HepG2 (cell line): ENCODE measurements around the gene ETFA. TPM values are rescaled to one million over a fixed set of nuclear protein-coding genes. Genes with fewer than 3 reads are reported as not detected.
A peak's percentile ranks its signal among the peaks of the same experiment; 100 is the strongest.

ENCODE experiments used
- ATAC-seq: fragments of 200-7000 bp; cut with Tn5 transposase; 3 replicates; pipeline ENCODE4 v1.9.1; 2020; ENCODE audit warnings: mild to moderate bottlenecking, moderate library complexity
- BruUV-seq: library from RNA; stranded (reverse); fragments of 400-500 nt; replicated peaks from 2 replicates; lab custom pipeline; 2021; lab: Mats Ljungman, UMichigan
- CTCF ChIA-PET: fragments of 300-600 bp; formaldehyde crosslinking; extraction: SDS; loops from one replicate; lab custom pipeline; 2021; ENCODE audit warnings: low total read pairs, inconsistent platforms, low intra/inter-chr PET ratio; lab: Yijun Ruan, JAX
- POLR2A ChIA-PET: fragments of 350-600 bp; sonication (Branson Sonifier 250); formaldehyde crosslinking; loops from one replicate; lab custom pipeline; 2020; ENCODE audit warnings: antibody characterized with exemption, inconsistent platforms; lab: Yijun Ruan, JAX
- DNase-seq: peaks from one replicate; pipeline ENCODE4 v3.0.0-alpha.2; 2015; ENCODE audit warnings: low spot score
- FAIRE-seq: peaks from 3 replicates; lab custom pipeline; 2011; peaks lifted over from hg19 to GRCh38; lab: Jason Lieb, UNC
- H2AFZ ChIP-seq: one replicate; pipeline ENCODE4 v1.6.1; 2011; ENCODE audit warnings: low read length, inconsistent platforms
- H3K27ac ChIP-seq: fragments of 300-600 bp; 3 replicates; pipeline ENCODE4 v1.8.0; 2011; ENCODE audit warnings: mixed run types, mild to moderate bottlenecking, mixed read lengths, low read length, inconsistent platforms; ENCODE audit not compliant: insufficient read depth; ENCODE audit errors: extremely low read length
- H3K27me3 ChIP-seq, 2 experiments: fragments of 200-600 bp in 1 of 2; 2 replicates in 1 of 2; 3 replicates in 1 of 2; pipeline versions ENCODE4 v1.6.0 to v1.8.0; 2011; ENCODE audit warnings: low read length in 2 of 2, mild to moderate bottlenecking in 2 of 2, moderate library complexity in 2 of 2, inconsistent platforms in 1 of 2; ENCODE audit not compliant: insufficient read depth in 2 of 2, control insufficient read depth in 1 of 2
- H3K36me3 ChIP-seq, 2 experiments: fragments of 200-600 bp in 1 of 2; replicated peaks in 1 of 2; 2 replicates in 1 of 2; 3 replicates in 1 of 2; pipeline versions ENCODE4 v1.5.1 to v1.8.0; 2011; ENCODE audit warnings: low read length in 2 of 2, inconsistent platforms in 1 of 2; ENCODE audit not compliant: insufficient read depth in 2 of 2, control insufficient read depth in 1 of 2
- H3K4me1 ChIP-seq: 2 replicates; pipeline ENCODE4 v1.5.1; 2012; ENCODE audit warnings: low read length, inconsistent platforms; ENCODE audit not compliant: insufficient read depth
- H3K4me2 ChIP-seq: 2 replicates; pipeline ENCODE4 v1.6.0; 2011; ENCODE audit warnings: low read depth, low read length, inconsistent platforms
- H3K4me3 ChIP-seq, 3 experiments: fragments of 200-600 bp in 1 of 3; sonication (generic), shearing (Covaris generic) in 1 of 3; replicated peaks in 1 of 3; 2 replicates each; pipeline ENCODE4 v1.5.1; 2011 to 2016; ENCODE audit warnings: low read length in 3 of 3, inconsistent platforms in 2 of 3, low read depth in 2 of 3, mild to moderate bottlenecking in 2 of 3, control low read depth in 1 of 3, mixed read lengths in 1 of 3; ENCODE audit not compliant: insufficient read depth in 1 of 3
- H3K79me2 ChIP-seq: one replicate; pipeline ENCODE4 v1.6.1; 2011; ENCODE audit warnings: low read length, inconsistent platforms; ENCODE audit not compliant: insufficient read depth
- H3K9ac ChIP-seq: 2 replicates; pipeline ENCODE4 v1.6.0; 2011; ENCODE audit warnings: mild to moderate bottlenecking, low read depth, low read length, inconsistent platforms; ENCODE audit not compliant: insufficient read depth
- H3K9me3 ChIP-seq: 2 replicates; pipeline ENCODE4 v1.5.1; 2012; ENCODE audit warnings: mild to moderate bottlenecking, low read length
- H4K20me1 ChIP-seq: 2 replicates; pipeline ENCODE4 v1.6.0; 2011; ENCODE audit warnings: inconsistent platforms, mild to moderate bottlenecking, low read length, moderate library complexity; ENCODE audit not compliant: insufficient read depth
- CBX2 ChIP-seq, 2 experiments: fragments of 200-600 bp in 1 of 2; sonication (generic); formaldehyde crosslinking in 1 of 2; IDR thresholded peaks; 2 replicates each; pipeline versions ENCODE4 v1.7.0 to v1.8.1; 2018 to 2022; ENCODE audit warnings: low read depth in 2 of 2, low read length in 1 of 2, mild to moderate bottlenecking in 1 of 2, missing genetic modification reagents in 1 of 2
- CSRNP1 ChIP-seq: sonication (generic); formaldehyde crosslinking; IDR thresholded peaks from 2 replicates; pipeline ENCODE4 v1.8.1; 2023; ENCODE audit warnings: mild to moderate bottlenecking, missing genetic modification reagents
- RBM22 ChIP-seq: fragments of 200-400 bp; formaldehyde crosslinking; optimal IDR thresholded peaks from 2 replicates; pipeline ENCODE3; 2017; ENCODE audit warnings: mild to moderate bottlenecking, low read length, moderate library complexity
- ZUFSP ChIP-seq: sonication (generic); formaldehyde crosslinking; IDR thresholded peaks from 2 replicates; pipeline ENCODE4 v1.9.0; 2021; ENCODE audit warnings: missing genetic modification reagents, mild to moderate bottlenecking, borderline replicate concordance
- WGBS: methylation state at CpG from one replicate; pipeline ENCODE4 v1.1.6; 2017; ENCODE audit warnings: low lambda C conversion rate; 5-methylcytosine and 5-hydroxymethylcytosine counted together
- in situ Hi-C: cut with HindIII; loops from 2 replicates; pipeline ENCODE4 v1.10.0; 2017; ENCODE audit warnings: low pct_unique_long_range_greater_than_20kb; ENCODE audit not compliant: extremely low pct_ligation_motif_present
- intact Hi-C: fragments of 100-400 bp; cut with micrococcal nuclease; formaldehyde crosslinking; loops from one replicate; pipeline ENCODE4 v1.10.0; 2022; ENCODE audit not compliant: unreplicated experiment
- polyA plus RNA-seq, 8 experiments: library from polyadenylated mRNA; depleted of rRNA in 3 of 8; stranded (reverse) in 7 of 8; unstranded in 1 of 8; fragments of >200 nt; fragmentation: Illumina TruSeq in 4 of 8; extraction: Trizol in 4 of 8; gene quantifications; 2 replicates each; pipeline versions ENCODE4 v1.2.1 to v1.2.3, GENCODE V29; 2011 to 2016; ENCODE audit warnings: low read depth in 4 of 8, missing spikeins in 1 of 8, mixed read lengths in 1 of 8; ENCODE audit not compliant: insufficient read depth in 1 of 8
- total RNA-seq, 5 experiments: library from RNA; depleted of rRNA; stranded (reverse); fragments of >200 nt; fragmentation: Illumina TruSeq; extraction: Trizol; gene quantifications; 2 replicates each; pipeline ENCODE4 v1.2.3, GENCODE V29; 2016; ENCODE audit warnings: low read depth in 1 of 5

ETFA gene
- total and polyA plus RNA-seq, 2 of the 13 experiments (the other 11 are each of a cell fraction or from before 2014, with no cell fraction given) = 291 to 396 TPM

- H4K20me1 ChIP-seq = no peaks in the 10 kb centered on the region
- 100% methylated on average over 1 of the region's 1 CpG for WGBS
- CTCF ChIA-PET = no interaction called here
Measured at GRCh38 chr15:76274821-76275220, 36.4 kb downstream of the ETFA start.

More at GRCh38 chr15:76274821-76275220, 36.4 kb downstream of the ETFA start:
- no peak overlapping the region for H3K4me3 ChIP-seq
- in situ Hi-C loops (no loop called here), intact Hi-C loops (no loop called here)
- no peaks in the 10 kb centered on the region for H3K9me3 ChIP-seq
- POLR2A ChIA-PET = no interaction called here
- no peaks in the 10 kb centered on the region for H3K27me3 ChIP-seq
- FAIRE-seq (no peak), ATAC-seq (no peak), DNase-seq (no peak)
- no peak overlapping the region for H3K27ac ChIP-seq
- no peaks in the 10 kb centered on the region for H3K4me1 ChIP-seq
- H2AFZ ChIP-seq = no peak overlapping the region
- H3K9ac ChIP-seq = no peak overlapping the region
- BruUV-seq = no TSS peak
- H3K36me3 ChIP-seq = peaks cover 15 to 74% of the 10 kb centered on the region in 2 experiments
- H3K4me2 ChIP-seq = no peak overlapping the region
- no peaks in the 10 kb centered on the region for H3K79me2 ChIP-seq
- TF ChIP-seq ZUFSP = no peak
- TF ChIP-seq CBX2 (IDR thresholded peaks at IDR 0.05; ENCODE audit: low read depth, low read length) = no peak
- TF ChIP-seq CBX2 (CRISPR knock-in tag; IDR thresholded peaks at IDR 0.05; ENCODE audit: low read depth) = no peak
- no peak for TF ChIP-seq CSRNP1 (CRISPR knock-in tag)
- peak; percentile 57 for TF ChIP-seq RBM22
- TF ChIP-seq, all 625 proteins: peak for 1
